Liver (tissue), 9 donors: Measurements from ENCODE around the gene PLCL1. TPM values are rescaled to one million over a fixed set of nuclear protein-coding genes. Genes with fewer than 3 reads are reported as not detected.

ENCODE experiments used
- DNase-seq: peaks from one replicate; pipeline ENCODE4 v3.0.0-alpha.2; 2017; ENCODE audit warnings: low spot score
- H3K27ac ChIP-seq, 2 donors: one replicate each; pipeline ENCODE4 v1.7.0; 2013; ENCODE audit warnings: inconsistent platforms in 2 of 2, low read length in 2 of 2, control low read depth in 1 of 2, low read depth in 1 of 2, mild to moderate bottlenecking in 1 of 2
- H3K27me3 ChIP-seq, 4 donors: one replicate each; pipeline versions ENCODE4 v1.6.1 to v1.7.0; 2013; ENCODE audit warnings: low read length in 3 of 4, inconsistent platforms in 1 of 4, mild to moderate bottlenecking in 1 of 4, moderate library complexity in 1 of 4; ENCODE audit not compliant: control insufficient read depth in 4 of 4, insufficient read depth in 4 of 4
- H3K36me3 ChIP-seq, 4 donors: one replicate each; pipeline versions ENCODE4 v1.6.1 to v1.7.0; 2013; ENCODE audit warnings: low read length in 3 of 4, mild to moderate bottlenecking in 3 of 4, low read depth in 1 of 4, moderate library complexity in 1 of 4; ENCODE audit not compliant: control insufficient read depth in 4 of 4, insufficient read depth in 3 of 4
- H3K4me1 ChIP-seq, 4 donors: one replicate each; pipeline versions ENCODE4 v1.6.1 to v1.7.0; 2013; ENCODE audit warnings: low read length in 3 of 4, mild to moderate bottlenecking in 3 of 4, moderate library complexity in 1 of 4; ENCODE audit not compliant: control insufficient read depth in 4 of 4, insufficient read depth in 4 of 4
- H3K4me3 ChIP-seq, 3 donors: one replicate each; pipeline versions ENCODE4 v1.6.1 to v1.7.0; 2013; ENCODE audit warnings: low read length in 3 of 3, control low read depth in 1 of 3, low read depth in 1 of 3, mild to moderate bottlenecking in 1 of 3
- H3K9ac ChIP-seq, 2 donors: one replicate each; pipeline ENCODE4 v1.7.0; 2013; ENCODE audit warnings: low read length in 2 of 2, mild to moderate bottlenecking in 2 of 2, moderate library complexity in 2 of 2, control low read depth in 1 of 2, low read depth in 1 of 2
- H3K9me3 ChIP-seq, 4 donors: one replicate each; pipeline versions ENCODE4 v1.6.1 to v1.7.0; 2013; ENCODE audit warnings: low read length in 3 of 4; ENCODE audit not compliant: control insufficient read depth in 4 of 4
- EGR1 ChIP-seq, 2 donors: IDR thresholded peaks; 2 replicates each; pipeline ENCODE4 v1.6.1; 2016 to 2018; ENCODE audit warnings: antibody characterized with exemption in 2 of 2, low read depth in 2 of 2
- FOXA1 ChIP-seq: IDR thresholded peaks from 2 replicates; pipeline ENCODE4 v1.6.1; 2016; ENCODE audit warnings: antibody characterized with exemption
- FOXA2 ChIP-seq: IDR thresholded peaks from 2 replicates; pipeline ENCODE4 v1.6.1; 2016; ENCODE audit warnings: antibody characterized with exemption
- GABPA ChIP-seq, 2 donors: IDR thresholded peaks in 1 of 2; conservative IDR thresholded peaks in 1 of 2; 2 replicates each; pipeline ENCODE4 v1.6.1; 2016; ENCODE audit warnings: antibody characterized with exemption in 2 of 2, mild to moderate bottlenecking in 1 of 2, moderate library complexity in 1 of 2
- HNF4A ChIP-seq, 2 donors: conservative IDR thresholded peaks; 2 replicates each; pipeline ENCODE4 v1.6.1; 2016; ENCODE audit warnings: antibody characterized with exemption in 2 of 2, mild to moderate bottlenecking in 2 of 2
- JUND ChIP-seq, 2 donors: IDR thresholded peaks; 2 replicates each; pipeline ENCODE4 v1.6.1; 2016; ENCODE audit warnings: antibody characterized with exemption in 2 of 2
- NR2F2 ChIP-seq: IDR thresholded peaks from 2 replicates; pipeline ENCODE4 v1.6.1; 2016; ENCODE audit warnings: antibody characterized with exemption
- RAD21 ChIP-seq, 2 donors: IDR thresholded peaks; 2 replicates each; pipeline ENCODE4 v1.6.1; 2016; ENCODE audit warnings: antibody characterized with exemption in 2 of 2, mild to moderate bottlenecking in 2 of 2
- RXRA ChIP-seq, 2 donors: IDR thresholded peaks; 2 replicates each; pipeline ENCODE4 v1.6.1; 2017 to 2018; ENCODE audit warnings: antibody characterized with exemption in 2 of 2, mild to moderate bottlenecking in 1 of 2
- SP1 ChIP-seq: IDR thresholded peaks from 2 replicates; pipeline ENCODE4 v1.6.1; 2018; ENCODE audit warnings: antibody characterized with exemption, mild to moderate bottlenecking
- TAF1 ChIP-seq: conservative IDR thresholded peaks from 2 replicates; pipeline ENCODE4 v1.6.1; 2016; ENCODE audit warnings: antibody characterized with exemption, mild to moderate bottlenecking
- YY1 ChIP-seq: IDR thresholded peaks from 2 replicates; pipeline ENCODE4 v1.6.1; 2016; ENCODE audit warnings: antibody characterized with exemption, mild to moderate bottlenecking
- WGBS: extraction: QIAGEN DNeasy Blood & Tissue Kit; methylation state at CpG from one replicate; pipeline ENCODE4 v1.1.7; 2013; 5-methylcytosine and 5-hydroxymethylcytosine counted together
- polyA plus RNA-seq, 2 donors: library from polyadenylated mRNA; stranded (reverse) in 1 of 2; unstranded in 1 of 2; fragments of 200-250 nt in 1 of 2; fragments of >200 nt in 1 of 2; fragmentation: Nextera tagmentation in 1 of 2; extraction: Ambion mirVana in 1 of 2; gene quantifications; one replicate each; pipeline versions ENCODE4 v1.2.1 to v1.2.3, GENCODE V29; 2013 to 2015
- total RNA-seq, 2 donors: library from RNA; depleted of rRNA; stranded (reverse); fragments of >200 nt; gene quantifications; one replicate each; pipeline ENCODE4 v1.2.3, GENCODE V29; 2014
- TF ChIP-seq, protein P1 (sequence below): IDR thresholded peaks from 2 replicates; pipeline ENCODE4 v1.6.1; 2016; ENCODE audit warnings: antibody characterized with exemption, mild to moderate bottlenecking
- TF ChIP-seq, protein P2 (sequence below): IDR thresholded peaks from 2 replicates; pipeline ENCODE4 v1.6.1; 2016; ENCODE audit warnings: antibody characterized with exemption
- TF ChIP-seq, protein P3 (sequence below): IDR thresholded peaks from 2 replicates; pipeline ENCODE4 v1.6.1; 2016; ENCODE audit warnings: antibody characterized with exemption
- TF ChIP-seq, protein P4 (sequence below): fragments of 150-350 bp; IDR thresholded peaks from 2 replicates; pipeline ENCODE4 v1.5.1; 2017; ENCODE audit warnings: improper control_type of control experiment, low read depth, low read length; ENCODE audit not compliant: missing input control
- donor health status: healthy.
- donor health status: healthy.
- donor health status: healthy.
- donor health status: healthy.
- donor health status: healthy.

Gene PLCL1
- total and polyA plus RNA-seq, 4 donors, result 0.08 to 0.59 (median 0.31) TPM

DNA sequence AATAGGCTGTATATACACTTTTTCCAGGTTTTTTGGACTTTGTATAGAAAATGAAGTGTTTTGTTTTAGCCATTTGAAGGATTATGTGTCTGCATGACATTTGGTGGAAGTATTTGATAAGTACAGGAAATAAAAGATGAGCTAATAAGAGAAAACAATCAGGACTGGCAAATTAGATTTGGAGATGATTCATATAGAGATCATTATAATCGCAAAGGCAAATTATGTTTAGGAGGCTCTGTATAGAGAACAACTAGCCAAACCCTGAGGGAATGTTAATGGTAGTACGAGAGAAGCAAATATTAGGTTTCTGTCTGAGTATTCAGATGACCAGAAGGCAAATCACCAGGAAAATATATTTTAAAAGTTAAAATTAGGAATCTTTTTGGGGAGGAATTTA is 41.7 kb downstream of the PLCL1 start:
- WGBS, result 80% methylated on average over 2 of the region's 2 CpGs
- H3K27me3 ChIP-seq, result peaks cover 0 to 4% (median 0%) of the 10 kb centered on the region in 4 donors

DNA sequence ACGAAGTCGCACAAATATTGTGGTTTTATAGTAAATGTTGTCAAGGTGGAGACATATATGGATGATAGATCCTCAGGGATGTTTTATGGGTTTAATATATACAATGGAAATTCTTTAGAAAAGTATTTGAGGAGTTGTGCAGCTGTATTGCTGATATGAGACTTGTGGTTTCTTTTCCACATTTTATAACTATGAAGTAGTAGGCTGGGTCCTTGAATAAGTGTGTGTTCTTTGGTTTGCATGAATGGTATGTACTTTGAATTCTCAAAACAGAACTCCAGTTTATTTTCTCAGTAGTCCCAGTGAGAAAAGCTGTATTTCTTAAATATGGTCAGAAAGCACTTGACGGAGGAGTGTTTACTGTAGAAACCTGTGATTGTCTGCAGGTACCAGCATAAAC is 42.4 kb downstream of the PLCL1 start:
- no peaks in the 10 kb centered on the region for H3K9me3 ChIP-seq
- peaks cover 0 to 2% (median 0%) of the 10 kb centered on the region in 4 donors for H3K4me1 ChIP-seq
- H3K27ac ChIP-seq, result no peak overlapping the region
- peaks cover 0 to 4% (median 0%) of the 10 kb centered on the region in 4 donors for H3K27me3 ChIP-seq
- H3K4me3 ChIP-seq, result no peak overlapping the region
- no peak overlapping the region for H3K9ac ChIP-seq
- no peaks in the 10 kb centered on the region for H3K36me3 ChIP-seq
- 59% methylated on average over 3 of the region's 3 CpGs for WGBS
- no peak for DNase-seq
- TF ChIP-seq, protein P1, sequence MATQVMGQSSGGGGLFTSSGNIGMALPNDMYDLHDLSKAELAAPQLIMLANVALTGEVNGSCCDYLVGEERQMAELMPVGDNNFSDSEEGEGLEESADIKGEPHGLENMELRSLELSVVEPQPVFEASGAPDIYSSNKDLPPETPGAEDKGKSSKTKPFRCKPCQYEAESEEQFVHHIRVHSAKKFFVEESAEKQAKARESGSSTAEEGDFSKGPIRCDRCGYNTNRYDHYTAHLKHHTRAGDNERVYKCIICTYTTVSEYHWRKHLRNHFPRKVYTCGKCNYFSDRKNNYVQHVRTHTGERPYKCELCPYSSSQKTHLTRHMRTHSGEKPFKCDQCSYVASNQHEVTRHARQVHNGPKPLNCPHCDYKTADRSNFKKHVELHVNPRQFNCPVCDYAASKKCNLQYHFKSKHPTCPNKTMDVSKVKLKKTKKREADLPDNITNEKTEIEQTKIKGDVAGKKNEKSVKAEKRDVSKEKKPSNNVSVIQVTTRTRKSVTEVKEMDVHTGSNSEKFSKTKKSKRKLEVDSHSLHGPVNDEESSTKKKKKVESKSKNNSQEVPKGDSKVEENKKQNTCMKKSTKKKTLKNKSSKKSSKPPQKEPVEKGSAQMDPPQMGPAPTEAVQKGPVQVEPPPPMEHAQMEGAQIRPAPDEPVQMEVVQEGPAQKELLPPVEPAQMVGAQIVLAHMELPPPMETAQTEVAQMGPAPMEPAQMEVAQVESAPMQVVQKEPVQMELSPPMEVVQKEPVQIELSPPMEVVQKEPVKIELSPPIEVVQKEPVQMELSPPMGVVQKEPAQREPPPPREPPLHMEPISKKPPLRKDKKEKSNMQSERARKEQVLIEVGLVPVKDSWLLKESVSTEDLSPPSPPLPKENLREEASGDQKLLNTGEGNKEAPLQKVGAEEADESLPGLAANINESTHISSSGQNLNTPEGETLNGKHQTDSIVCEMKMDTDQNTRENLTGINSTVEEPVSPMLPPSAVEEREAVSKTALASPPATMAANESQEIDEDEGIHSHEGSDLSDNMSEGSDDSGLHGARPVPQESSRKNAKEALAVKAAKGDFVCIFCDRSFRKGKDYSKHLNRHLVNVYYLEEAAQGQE, result no peak
- TF ChIP-seq SP1, result no peak
- TF ChIP-seq TAF1, result no peak
- no peak for TF ChIP-seq JUND (IDR thresholded peaks at IDR 0.05)
- TF ChIP-seq, protein P2, sequence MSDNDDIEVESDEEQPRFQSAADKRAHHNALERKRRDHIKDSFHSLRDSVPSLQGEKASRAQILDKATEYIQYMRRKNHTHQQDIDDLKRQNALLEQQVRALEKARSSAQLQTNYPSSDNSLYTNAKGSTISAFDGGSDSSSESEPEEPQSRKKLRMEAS, result no peak
- TF ChIP-seq GABPA (IDR thresholded peaks at IDR 0.05 in 1 of 2, conservative IDR thresholded peaks at IDR 0.05 in 1 of 2), result no peak
- no peak for TF ChIP-seq FOXA1
- TF ChIP-seq NR2F2, result no peak
- TF ChIP-seq EGR1 (IDR thresholded peaks at IDR 0.05; ENCODE audit: low read depth in 2 of 2), result no peak
- no peak for TF ChIP-seq RXRA (IDR thresholded peaks at IDR 0.05)
- TF ChIP-seq HNF4A (conservative IDR thresholded peaks at IDR 0.05), result no peak
- TF ChIP-seq FOXA2, result no peak
- no peak for TF ChIP-seq YY1
- TF ChIP-seq, protein P3, sequence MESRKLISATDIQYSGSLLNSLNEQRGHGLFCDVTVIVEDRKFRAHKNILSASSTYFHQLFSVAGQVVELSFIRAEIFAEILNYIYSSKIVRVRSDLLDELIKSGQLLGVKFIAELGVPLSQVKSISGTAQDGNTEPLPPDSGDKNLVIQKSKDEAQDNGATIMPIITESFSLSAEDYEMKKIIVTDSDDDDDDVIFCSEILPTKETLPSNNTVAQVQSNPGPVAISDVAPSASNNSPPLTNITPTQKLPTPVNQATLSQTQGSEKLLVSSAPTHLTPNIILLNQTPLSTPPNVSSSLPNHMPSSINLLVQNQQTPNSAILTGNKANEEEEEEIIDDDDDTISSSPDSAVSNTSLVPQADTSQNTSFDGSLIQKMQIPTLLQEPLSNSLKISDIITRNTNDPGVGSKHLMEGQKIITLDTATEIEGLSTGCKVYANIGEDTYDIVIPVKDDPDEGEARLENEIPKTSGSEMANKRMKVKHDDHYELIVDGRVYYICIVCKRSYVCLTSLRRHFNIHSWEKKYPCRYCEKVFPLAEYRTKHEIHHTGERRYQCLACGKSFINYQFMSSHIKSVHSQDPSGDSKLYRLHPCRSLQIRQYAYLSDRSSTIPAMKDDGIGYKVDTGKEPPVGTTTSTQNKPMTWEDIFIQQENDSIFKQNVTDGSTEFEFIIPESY, result no peak

More for the DNA sequence above, 41.7 kb downstream of the PLCL1 start:
- Histone ChIP-seq H3K4me3 (no peak overlapping the region), H3K9me3 (no peaks in the 10 kb centered on the region), H3K4me1 (peaks cover 0 to 2% (median 0%) of the 10 kb centered on the region in 4 donors), H3K36me3 (no peaks in the 10 kb centered on the region), H3K9ac (no peak overlapping the region), H3K27ac (no peak overlapping the region)
- DNase-seq, result no peak
- no peak for TF ChIP-seq TAF1
- no peak for TF ChIP-seq JUND (IDR thresholded peaks at IDR 0.05)
- TF ChIP-seq GABPA (IDR thresholded peaks at IDR 0.05 in 1 of 2, conservative IDR thresholded peaks at IDR 0.05 in 1 of 2), result no peak
- TF ChIP-seq FOXA2, result no peak
- TF ChIP-seq, protein P2, result no peak
- TF ChIP-seq, protein P4, sequence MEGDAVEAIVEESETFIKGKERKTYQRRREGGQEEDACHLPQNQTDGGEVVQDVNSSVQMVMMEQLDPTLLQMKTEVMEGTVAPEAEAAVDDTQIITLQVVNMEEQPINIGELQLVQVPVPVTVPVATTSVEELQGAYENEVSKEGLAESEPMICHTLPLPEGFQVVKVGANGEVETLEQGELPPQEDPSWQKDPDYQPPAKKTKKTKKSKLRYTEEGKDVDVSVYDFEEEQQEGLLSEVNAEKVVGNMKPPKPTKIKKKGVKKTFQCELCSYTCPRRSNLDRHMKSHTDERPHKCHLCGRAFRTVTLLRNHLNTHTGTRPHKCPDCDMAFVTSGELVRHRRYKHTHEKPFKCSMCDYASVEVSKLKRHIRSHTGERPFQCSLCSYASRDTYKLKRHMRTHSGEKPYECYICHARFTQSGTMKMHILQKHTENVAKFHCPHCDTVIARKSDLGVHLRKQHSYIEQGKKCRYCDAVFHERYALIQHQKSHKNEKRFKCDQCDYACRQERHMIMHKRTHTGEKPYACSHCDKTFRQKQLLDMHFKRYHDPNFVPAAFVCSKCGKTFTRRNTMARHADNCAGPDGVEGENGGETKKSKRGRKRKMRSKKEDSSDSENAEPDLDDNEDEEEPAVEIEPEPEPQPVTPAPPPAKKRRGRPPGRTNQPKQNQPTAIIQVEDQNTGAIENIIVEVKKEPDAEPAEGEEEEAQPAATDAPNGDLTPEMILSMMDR, result no peak
- no peak for TF ChIP-seq RXRA (IDR thresholded peaks at IDR 0.05)
- no peak for TF ChIP-seq RAD21 (IDR thresholded peaks at IDR 0.05)
- TF ChIP-seq, protein P1, result no peak
- TF ChIP-seq HNF4A (conservative IDR thresholded peaks at IDR 0.05), result no peak
- TF ChIP-seq FOXA1, result no peak
- TF ChIP-seq YY1, result no peak
- no peak for TF ChIP-seq EGR1 (IDR thresholded peaks at IDR 0.05; ENCODE audit: low read depth in 2 of 2)
